GM10847 (cell line): ENCODE data around the gene ACSL5.

Experiments
- POLR2A ChIP-seq: IDR thresholded peaks from 2 replicates; pipeline ENCODE4 v1.6.1; 2011; ENCODE audit not compliant: insufficient read length; ENCODE audit errors: extremely low read depth

Gene ACSL5

DNA sequence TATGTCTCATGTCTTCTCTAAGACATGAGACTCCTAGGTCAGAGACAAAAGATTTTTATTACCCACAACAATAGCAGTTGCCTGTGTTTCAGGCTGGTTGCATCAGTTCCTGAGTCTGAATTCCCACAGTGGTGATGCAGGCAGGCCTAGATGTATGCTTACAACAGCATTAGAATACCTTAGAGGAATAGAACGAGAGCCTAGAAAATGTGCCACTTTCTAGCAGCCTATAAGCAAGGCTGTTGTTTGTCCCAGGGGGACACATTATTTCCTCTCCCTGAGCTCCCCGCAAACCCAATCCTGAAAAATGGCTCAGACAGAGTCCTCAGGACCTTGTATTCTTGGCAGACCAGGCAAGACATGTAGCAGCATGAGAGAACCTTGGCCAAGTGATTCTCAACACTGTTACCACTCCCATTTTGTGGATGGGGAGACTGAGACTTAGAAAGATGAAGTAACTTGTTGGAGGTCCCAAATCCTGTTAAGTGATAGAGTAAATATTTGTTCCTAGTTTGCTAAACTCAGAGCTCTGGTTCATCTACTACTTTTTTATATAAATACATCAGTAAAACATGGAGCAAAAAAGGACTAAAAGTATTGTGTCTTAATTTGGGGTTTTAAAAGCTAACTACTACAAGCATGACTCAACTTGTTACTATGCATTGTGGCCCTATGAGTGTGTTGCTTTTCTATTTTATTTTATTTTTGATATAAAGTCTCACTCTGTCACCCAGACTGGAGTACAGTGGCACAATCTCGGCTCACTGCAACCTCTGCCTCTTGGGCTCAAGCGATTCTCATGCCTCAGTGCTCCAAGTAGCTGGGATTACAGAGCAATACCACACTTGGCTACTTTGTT, 87.3 kb downstream of the ACSL5 start:
- TF ChIP-seq POLR2A, result no peak

DNA sequence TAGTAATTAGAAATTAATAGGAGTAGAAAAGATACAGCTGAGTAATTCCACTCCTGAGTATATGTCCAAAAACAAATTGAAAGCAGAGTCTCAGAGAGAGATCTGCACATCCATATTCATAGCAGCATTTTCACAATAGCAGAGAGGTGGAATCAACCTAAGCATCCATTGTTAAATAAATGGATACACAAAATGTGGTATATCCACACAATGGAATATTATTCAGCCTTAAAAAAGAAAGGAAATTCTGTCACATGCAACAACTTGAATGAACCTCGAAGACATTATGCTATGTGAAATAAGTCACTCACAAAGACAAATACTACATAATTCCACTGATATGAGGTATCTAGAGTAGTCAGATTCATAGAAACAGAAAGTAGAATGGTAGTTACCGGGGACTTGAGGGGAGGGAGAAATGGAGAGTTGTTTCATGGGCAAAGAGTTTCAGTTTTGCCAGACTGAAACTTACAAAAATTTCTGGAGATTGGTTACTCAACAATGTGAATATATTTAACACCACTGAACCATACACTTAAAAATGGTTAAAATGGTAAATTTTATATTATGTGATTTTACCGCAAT, 91.5 kb downstream of the ACSL5 start:
- no peak for TF ChIP-seq POLR2A

DNA sequence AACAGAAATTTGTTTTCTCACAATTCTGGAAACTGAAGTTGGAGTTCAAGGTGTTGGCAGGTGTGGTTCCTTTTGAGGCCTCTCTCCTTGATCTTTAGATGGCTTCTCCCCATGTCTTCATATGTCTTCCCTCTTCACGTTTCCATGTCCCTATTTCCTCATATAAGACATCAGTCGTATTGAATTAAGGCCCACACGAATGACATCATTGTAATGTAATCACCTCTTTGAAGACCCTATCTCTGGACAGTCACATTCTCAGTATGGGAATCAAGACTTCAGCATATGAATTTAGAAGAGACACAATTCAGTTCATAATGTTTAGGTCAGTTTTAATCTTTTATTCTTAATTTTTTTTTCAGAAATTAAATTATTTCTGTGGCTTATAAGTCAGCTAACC, 92.9 kb downstream of the ACSL5 start:
- no peak for TF ChIP-seq POLR2A

DNA sequence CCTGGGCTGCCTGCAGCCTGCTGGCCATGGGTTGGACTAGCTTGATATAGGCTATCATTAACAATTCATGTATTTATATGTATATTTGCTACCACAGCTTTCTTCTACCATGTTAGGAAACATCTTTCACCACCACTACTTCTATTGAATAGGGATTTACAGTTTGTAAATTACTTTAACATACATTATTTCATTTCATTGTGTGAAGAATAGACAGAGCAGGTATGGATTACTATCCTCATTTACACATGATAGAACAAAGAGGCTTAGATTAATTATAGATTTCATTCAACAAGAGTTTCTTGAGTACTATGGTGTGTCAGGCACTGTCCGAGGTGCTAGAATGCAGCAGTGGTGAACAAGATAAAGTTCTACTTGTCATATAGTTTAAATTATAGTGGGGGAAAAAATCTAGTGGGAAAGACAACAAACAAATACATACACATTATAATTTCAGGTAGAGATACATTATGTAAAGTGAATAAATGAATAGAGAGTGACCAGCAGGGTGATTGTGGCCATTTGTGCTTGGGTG, 93.7 kb downstream of the ACSL5 start:
- no peak for TF ChIP-seq POLR2A

DNA sequence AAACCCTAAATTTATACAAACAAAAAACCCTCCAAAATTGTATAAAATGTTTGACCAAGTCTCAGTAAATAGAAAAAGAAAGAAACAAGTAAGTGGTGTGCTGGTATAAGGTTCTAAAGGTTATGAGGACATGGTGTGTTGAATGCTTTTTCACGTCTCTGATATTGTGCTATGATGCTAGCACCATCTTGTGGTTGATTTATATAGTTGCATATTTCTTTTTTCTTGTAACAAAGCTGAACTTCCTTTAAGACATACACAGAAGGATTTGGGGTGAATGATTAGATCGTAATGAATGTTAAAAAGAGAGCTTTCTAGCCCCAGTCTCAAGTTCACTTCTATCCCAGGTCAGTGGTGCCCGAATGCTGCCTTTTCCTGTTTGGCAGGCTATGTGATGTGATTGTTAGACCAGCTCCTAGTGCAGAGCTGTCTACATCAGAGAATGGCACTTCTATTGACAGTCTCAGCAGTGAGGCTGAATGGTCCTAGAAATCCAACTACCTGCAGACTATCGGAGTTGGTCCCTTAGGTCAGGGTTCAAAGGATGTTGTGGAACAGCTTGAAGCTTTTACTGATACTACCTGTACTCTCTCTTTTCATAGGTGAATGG, 98.1 kb downstream of the ACSL5 start:
- no peak for TF ChIP-seq POLR2A

DNA sequence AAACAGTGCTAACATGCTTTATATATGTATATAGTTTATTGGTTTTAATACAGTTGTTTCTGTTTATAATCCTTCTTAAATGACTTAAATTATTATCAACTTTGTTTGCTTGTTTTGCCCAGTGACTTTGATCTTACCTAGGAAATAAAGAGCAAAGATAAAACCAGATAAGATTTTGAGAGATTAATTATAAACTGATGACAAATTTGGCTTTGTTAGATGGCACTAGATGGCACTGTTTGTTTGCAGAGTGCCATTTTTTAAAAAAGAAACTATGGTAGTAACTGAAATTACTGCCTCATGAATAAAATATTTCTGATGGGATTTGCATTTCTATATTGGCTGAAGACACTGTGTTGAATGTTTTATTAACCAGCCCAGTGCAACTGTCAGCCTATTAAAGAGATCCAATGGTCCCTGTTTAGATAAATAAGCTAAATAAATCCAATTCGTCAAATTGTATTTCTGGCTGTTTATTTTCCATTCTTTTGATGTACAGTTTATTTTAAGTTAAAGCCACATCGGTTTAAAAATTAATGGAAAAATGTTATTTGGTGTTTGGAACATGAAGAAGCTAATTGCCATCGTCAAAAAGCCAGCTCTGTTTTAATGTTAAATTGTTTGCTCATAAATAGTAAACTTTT, 101.8 kb downstream of the ACSL5 start:
- TF ChIP-seq POLR2A, result no peak
